Thyroid gland (tissue), 4 donors: Measurements from ENCODE around the gene OTOF. TPM values are rescaled to one million over a fixed set of nuclear protein-coding genes. Genes with fewer than 3 reads are reported as not detected.

ENCODE experiments used
- DNase-seq, 2 donors: peaks; one replicate each; pipeline ENCODE4 v3.0.0-alpha.2; 2019
- H3K27ac ChIP-seq, 3 donors: fragments of 200-600 bp; sonication (generic); 1 replicate in 2 of 3; 2 replicates in 1 of 3; pipeline ENCODE4 v1.5.1; 2016 to 2019; ENCODE audit warnings: mild to moderate bottlenecking in 1 of 3, moderate library complexity in 1 of 3
- H3K27me3 ChIP-seq: fragments of 200-600 bp; sonication (generic); one replicate; pipeline ENCODE4 v1.5.1; 2019
- H3K36me3 ChIP-seq, 2 donors: fragments of 200-600 bp; sonication (generic); one replicate each; pipeline ENCODE4 v1.5.1; 2016 to 2019
- H3K4me1 ChIP-seq, 2 donors: fragments of 200-600 bp; sonication (generic); one replicate each; pipeline ENCODE4 v1.5.1; 2017 to 2019
- H3K4me3 ChIP-seq, 3 donors: fragments of 200-600 bp; sonication (generic); replicated peaks in 1 of 3; 1 replicate in 2 of 3; 2 replicates in 1 of 3; pipeline ENCODE4 v1.5.1; 2016; ENCODE audit warnings: mild to moderate bottlenecking in 1 of 3
- H3K9me3 ChIP-seq: fragments of 200-600 bp; sonication (generic); one replicate; pipeline ENCODE4 v1.5.1; 2017
- CTCF ChIP-seq, 6 experiments: fragments of 200-600 bp in 3 of 6; fragments of 450-650 bp in 3 of 6; sonication (generic) in 3 of 6; IDR thresholded peaks; one replicate each; pipeline ENCODE4 v1.5.1; 2016 to 2019; ENCODE audit warnings: antibody characterized with exemption in 6 of 6, mild to moderate bottlenecking in 2 of 6, inconsistent platforms in 1 of 6, moderate library complexity in 1 of 6
- POLR2A ChIP-seq, 2 donors: fragments of 450-650 bp; IDR thresholded peaks; one replicate each; pipeline ENCODE4 v1.6.1; 2017; ENCODE audit warnings: antibody characterized with exemption in 2 of 2, mild to moderate bottlenecking in 2 of 2, moderate library complexity in 1 of 2
- WGBS, 2 donors: methylation state at CpG; one replicate each; pipeline ENCODE4 v1.1.5; 2017; 5-methylcytosine and 5-hydroxymethylcytosine counted together
- intact Hi-C: fragments of 100-400 bp; cut with DNase I; formaldehyde crosslinking; loops from one replicate; pipeline ENCODE4 v1.15.1; 2023
- total RNA-seq, 4 donors: library from RNA; depleted of rRNA; stranded (reverse); fragments of >200 nt; gene quantifications; one replicate each; pipeline ENCODE4 v1.2.3, GENCODE V29; 2016

OTOF gene
- total RNA-seq, 4 donors from 2014 or later, result 0.67 TPM; not detected in 3

GRCh38 chr2:26409785-26410184, 68.1 kb downstream of the OTOF start:
- no peak for TF ChIP-seq CTCF (IDR thresholded peaks at IDR 0.05)
- TF ChIP-seq POLR2A (IDR thresholded peaks at IDR 0.05), result no peak
- no peaks in the 10 kb centered on the region for H3K4me1 ChIP-seq
- H3K9me3 ChIP-seq, result no peaks in the 10 kb centered on the region
- H3K27me3 ChIP-seq, result no peaks in the 10 kb centered on the region
- H3K27ac ChIP-seq, result no peak overlapping the region
- H3K4me3 ChIP-seq, result no peak overlapping the region
- WGBS, 2 donors, result 93 to 98% methylated on average over 1 of the region's 1 CpG
- no peaks in the 10 kb centered on the region for H3K36me3 ChIP-seq
- no peak for DNase-seq
- intact Hi-C loops, result loop anchor here (10.0 kb wide), 1 partner anchor 55 kb away; no protein-coding TSS in a partner anchor

GRCh38 chr2:26407526-26407925, 70.4 kb downstream of the OTOF start:
- TF ChIP-seq CTCF (IDR thresholded peaks at IDR 0.05) (no peak), POLR2A (IDR thresholded peaks at IDR 0.05) (no peak)
- intact Hi-C loops, result loop anchor here (10.0 kb wide), 1 partner anchor 57 kb away; no protein-coding TSS in a partner anchor
- no peak for DNase-seq

More at GRCh38 chr2:26407526-26407925, 70.4 kb downstream of the OTOF start:
- H3K27me3 ChIP-seq, result no peaks in the 10 kb centered on the region
- no peaks in the 10 kb centered on the region for H3K4me1 ChIP-seq
- H3K4me3 ChIP-seq, result no peak overlapping the region
- no peak overlapping the region for H3K27ac ChIP-seq
- WGBS, 2 donors, result 69 to 72% methylated on average over 9 of the region's 9 CpGs
- H3K9me3 ChIP-seq, result no peaks in the 10 kb centered on the region
- no peaks in the 10 kb centered on the region for H3K36me3 ChIP-seq

Other genes starting within 250 kb of the OTOF start
- gene HADHA, start 233.5 kb downstream of the OTOF start, total RNA-seq, result 100 to 1,000 TPM; 113 to 149 (median 140) TPM
- 100 to 1,000 TPM; 127 to 200 (median 184) TPM for gene HADHB, start 233.2 kb downstream of the OTOF start, total RNA-seq
- 10 to 100 TPM; 16.7 to 31.2 (median 21.8) TPM for gene SELENOI, start 132.0 kb downstream of the OTOF start, total RNA-seq
- gene ADGRF3, start 131.3 kb downstream of the OTOF start, total RNA-seq, result under 1 TPM in 2 of 4 donors, not detected in 2; 0.15 to 0.38 TPM
- not detected for gene DRC1, start 76.2 kb downstream of the OTOF start, total RNA-seq
- under 1 TPM in 2 of 4 donors, not detected in 2; 0.45 to 0.94 TPM for gene CIB4, start 163.2 kb upstream of the OTOF start, total RNA-seq
- gene KCNK3, start 214.6 kb upstream of the OTOF start, total RNA-seq, result 1 to 10 TPM; 4.8 to 8.3 (median 5.6) TPM